ENCODE results near the gene MOBP.

MOBP gene

DNA sequence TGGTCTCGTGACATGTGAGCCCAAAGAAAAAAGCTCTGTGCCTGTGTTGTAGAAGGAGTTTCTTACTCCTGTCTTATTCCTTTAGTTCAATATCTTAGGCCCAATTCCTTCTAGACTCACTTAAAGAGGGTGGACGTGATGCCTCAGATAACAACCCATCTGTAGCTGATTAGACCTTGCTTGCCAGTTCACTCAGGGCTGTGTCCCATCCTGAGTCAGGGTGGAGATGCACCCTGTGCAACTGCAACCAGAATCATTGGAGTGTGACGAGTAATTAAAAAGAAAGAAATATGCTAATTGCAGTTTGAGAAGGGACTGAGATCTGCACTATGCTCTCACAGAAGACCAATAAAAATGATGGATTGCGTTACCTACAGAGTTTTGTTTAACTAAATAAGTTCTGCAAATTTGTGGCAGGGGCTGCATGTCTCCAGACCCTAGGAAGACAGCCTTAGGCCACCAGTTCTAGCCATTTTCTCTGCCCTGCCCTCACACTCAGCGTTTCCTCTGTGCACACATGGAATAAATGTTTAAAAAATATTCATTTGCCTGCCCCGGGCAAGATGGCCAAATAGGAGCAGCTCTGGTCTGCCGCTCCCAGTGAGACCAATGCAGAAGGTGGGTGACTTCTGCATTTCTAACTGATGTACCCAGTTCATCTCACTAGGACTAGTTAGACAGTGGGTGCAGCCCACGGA lies 83.0 kb downstream of the MOBP start:
- FAIRE-seq, result no peak
